ENCODE data around the gene ARHGAP22.
"Not testable (repeated sequence)": the region's sequence is repeated elsewhere in the genome, so short reads cannot be mapped to it uniquely, and the experiment has no call there.

The ARHGAP22 gene

DNA sequence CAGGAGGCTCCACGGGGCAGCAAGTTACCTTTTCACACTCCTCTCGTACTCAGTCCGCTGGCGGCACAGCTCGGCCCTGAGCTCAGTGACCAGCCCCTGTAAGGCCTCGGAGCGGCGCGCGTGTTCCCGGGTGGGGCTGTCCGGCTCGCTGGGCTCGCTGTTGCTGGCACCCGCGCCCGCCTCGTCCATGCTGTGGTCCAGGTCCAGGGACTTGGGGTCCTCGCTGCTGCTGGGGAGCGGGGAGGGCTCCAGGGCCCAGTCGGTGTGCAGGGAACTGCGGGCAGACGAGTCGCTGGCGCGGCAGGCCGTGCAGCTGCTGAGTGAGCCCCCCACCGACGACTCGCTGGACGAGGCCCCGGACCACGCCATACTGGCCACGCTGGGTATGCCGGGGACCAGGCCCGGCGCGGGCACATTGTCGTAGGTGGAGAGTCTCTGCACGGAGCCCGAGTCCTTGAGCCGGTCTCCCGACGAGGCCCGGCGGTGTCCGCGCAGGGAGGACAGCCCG is 154.6 kb downstream of the ARHGAP22 start:
- DNase-seq (ENCODE audit: low spot score): no peak

DNA sequence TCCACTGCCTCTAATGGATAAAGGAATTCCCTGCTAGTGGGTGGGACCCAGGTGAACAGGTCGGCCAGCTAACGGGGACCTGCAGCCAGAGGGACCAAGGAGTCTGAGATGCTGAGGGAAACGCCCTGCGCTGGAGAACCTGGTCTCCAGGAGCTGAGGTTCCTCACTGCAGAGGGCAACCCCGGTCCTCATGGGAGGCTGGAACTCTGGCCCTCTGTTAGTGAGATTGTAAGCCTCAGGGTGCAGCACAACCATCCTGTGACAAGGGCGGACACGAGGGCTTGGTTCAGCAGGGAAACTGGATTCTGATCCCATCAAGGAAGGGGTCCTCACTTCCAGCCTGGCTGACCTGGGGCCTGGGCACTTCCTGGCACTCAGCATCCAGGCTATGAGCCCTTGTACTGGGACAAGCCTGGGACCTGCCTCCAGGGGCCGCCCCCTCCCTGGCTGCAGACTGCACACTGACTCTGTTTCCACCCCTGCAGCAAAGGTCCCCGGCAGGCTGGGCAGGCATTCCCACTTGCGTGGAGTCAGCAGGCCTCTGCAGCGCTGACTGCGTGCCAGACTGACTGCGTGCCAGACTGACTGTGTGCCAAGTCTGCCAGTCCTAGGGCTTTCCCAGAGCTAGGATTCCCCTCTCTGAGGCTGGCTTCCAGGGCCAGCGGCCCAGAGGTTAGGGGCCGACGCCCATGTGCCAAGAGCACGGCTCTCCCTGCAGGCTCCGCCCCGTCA is 155.2 kb downstream of the ARHGAP22 start:
- no peak for DNase-seq (ENCODE audit: low spot score)

GRCh38 chr10:48448796-48449195 is 156.1 kb downstream of the ARHGAP22 start:
- DNase-seq (ENCODE audit: low spot score): no peak

GRCh38 chr10:48447356-48448215 is 157.3 kb downstream of the ARHGAP22 start:
- no peak for DNase-seq (ENCODE audit: low spot score)

- no peak for DNase-seq (ENCODE audit: low spot score)
Measured at GRCh38 chr10:48446785-48447184, 158.1 kb downstream of the ARHGAP22 start.

GRCh38 chr10:48445932-48446331 is 158.9 kb downstream of the ARHGAP22 start:
- no peak for DNase-seq (ENCODE audit: low spot score)

- DNase-seq (ENCODE audit: low spot score): no peak
Measured at GRCh38 chr10:48444861-48445841, 159.7 kb downstream of the ARHGAP22 start.

- DNase-seq (ENCODE audit: low spot score): no peak
Measured at GRCh38 chr10:48444266-48444665, 160.6 kb downstream of the ARHGAP22 start.

DNA sequence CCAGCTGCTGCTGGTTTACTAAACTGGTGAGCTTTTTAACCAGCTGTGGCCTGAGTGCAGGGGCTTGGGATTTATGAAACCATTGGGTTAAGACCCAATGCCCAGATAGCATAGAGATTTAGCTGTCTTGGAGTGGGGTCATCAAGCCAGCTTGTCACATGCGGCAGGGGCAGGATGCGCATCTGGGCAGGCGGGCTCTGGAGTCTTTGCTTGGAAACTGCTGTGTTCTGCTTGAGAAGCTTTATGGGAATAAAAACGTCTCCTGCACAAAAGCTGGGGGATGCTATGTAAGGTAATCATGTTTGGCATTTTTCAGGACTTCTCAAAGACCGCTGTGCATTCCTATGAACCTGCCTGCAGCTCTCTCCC is 162.1 kb downstream of the ARHGAP22 start:
- DNase-seq (ENCODE audit: low spot score): no peak

DNA sequence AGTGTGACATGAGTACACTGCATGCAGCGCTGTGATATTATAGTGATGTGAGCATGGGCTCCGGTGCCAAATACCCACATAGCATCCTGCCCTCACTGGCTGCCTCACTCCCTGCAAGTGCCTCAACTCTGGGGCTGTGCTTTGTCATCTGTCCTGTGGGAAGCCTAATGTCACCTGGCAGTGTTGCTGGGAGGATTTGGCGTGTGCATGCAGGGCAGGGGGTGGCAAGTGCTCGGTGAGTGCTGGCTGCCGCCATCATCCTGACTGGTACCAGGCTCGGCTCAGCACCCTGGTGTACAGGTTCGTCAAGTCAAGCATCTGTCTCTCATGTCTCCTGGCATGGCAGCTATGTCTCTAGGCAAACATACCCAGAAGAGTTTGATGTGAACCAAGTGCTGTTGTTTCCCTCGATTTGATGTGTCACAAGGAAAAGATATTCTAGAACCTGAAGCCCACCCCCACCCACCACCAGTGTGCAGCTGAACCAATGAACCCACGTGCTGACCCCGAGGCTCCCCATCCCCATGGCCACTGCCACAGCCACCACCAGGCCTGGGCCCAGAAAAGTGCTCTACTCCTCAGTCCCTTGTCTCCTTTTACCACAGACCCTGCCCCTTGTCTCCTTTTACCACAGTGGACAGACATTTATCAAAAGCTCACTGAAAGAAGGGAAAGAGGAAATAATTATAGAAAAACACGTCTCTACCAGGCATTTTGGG is 162.6 kb downstream of the ARHGAP22 start:
- DNase-seq (ENCODE audit: low spot score): no peak

GRCh38 chr10:48440771-48441170 is 164.1 kb downstream of the ARHGAP22 start:
- no peak for DNase-seq (ENCODE audit: low spot score)

DNA sequence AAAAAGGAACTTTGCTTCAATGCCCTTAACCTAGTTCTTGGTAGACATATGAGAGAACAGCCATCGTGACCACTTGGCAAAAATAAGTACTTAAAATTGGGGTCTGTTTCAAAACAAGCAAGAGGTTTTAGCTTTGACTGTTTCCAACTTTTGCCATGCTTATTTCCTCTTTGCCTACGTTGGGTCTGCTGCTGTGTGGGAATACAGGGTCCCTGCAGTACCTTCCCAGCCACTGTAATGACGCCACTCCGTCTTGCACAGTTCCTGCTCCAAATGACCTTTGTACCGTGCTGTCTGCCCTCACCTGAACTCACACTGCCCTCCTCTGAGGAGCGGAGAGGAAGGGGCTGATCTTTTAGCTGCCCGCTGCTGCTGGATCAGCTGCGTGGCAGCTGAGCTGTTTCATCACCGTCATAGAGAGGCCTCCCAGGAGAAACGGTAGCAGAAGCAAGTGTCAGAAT is 165.3 kb downstream of the ARHGAP22 start:
- DNase-seq (ENCODE audit: low spot score): no peak

GRCh38 chr10:48439031-48439430 is 165.8 kb downstream of the ARHGAP22 start:
- DNase-seq (ENCODE audit: low spot score): no peak

DNA sequence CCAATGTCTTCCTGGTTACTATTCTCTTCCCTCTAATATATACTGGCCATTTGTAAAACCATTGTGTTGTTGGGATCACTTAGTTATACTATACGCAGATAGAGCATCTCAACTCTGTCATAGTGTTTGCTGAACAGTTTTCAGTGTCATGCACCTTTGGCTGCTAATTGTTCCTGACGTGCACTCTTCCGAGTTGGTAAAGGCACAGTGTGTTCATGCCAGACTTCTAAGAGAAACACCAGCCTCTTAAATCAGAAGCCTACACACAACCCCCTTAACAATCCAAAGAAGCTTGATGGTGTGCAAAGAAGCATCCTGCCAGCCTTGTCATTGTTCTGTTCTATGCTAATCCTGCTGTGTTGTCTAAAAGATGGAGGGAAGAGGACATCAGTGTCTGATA is 167.3 kb downstream of the ARHGAP22 start:
- DNase-seq (ENCODE audit: low spot score): no peak

DNA sequence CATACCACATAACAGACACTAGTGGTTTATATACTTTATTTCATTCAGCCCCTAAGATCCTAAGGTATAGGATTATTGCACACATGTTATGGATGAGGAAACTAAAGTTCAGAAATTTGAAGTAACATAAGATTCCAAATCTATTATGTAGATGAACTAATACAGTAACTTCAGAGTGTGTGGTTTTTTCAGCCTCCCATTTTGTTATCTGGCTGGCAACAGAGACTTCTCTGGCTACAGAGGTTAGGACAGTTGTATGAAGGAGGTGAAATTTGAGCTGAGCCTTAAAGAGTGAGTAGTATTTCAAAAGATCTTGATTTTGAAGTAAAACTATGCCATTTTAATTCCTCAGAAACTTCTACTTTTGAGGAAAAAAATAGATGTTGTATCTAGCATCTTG is 173.0 kb downstream of the ARHGAP22 start:
- DNase-seq (ENCODE audit: low spot score): no peak

DNA sequence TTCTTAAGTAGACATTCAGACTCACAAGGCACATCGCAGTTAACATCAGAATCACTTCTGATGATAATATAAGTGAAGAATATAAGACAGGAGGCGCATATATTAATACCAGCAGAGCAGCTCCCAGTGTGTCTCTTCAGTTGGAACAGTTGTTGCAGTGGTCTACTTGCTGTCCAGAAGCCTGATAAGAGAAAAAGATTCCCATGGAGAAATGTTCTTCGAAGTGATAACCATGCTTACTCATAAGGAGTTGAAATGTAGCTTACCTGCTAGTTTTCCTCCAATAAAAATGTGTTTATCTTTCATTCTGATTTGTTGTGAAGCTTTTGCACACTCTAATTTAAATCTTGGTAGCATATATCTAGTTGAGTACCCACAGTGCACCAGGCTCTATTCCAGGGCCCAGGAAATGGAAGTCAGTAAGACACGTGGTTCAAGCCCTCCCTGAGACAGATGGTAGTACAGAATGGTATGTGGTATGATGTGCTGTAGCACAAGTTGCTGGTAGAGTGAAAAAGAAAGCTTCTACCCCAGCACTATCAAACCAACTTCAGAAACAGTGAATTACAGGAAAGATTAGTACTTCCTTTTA is 174.4 kb downstream of the ARHGAP22 start:
- no peak for DNase-seq (ENCODE audit: low spot score)

DNA sequence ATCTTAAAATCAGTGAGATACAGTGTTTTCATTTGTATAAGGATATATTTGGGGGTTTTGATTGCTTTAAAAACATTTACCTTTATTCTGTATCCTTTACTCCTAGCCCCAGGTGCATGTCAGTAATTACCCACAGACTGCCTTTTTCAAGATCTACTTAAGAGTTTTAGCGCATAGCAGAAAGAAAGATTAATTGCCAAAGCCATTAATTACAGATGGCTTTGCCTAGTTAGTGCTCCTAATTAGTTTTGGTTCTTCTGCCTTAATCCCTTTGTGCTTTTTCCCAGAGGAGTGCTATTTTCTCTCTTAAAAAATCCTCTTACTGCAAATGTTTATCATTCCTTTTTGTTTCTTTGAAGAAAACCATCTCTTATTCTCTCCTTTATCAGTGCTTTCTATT is 175.6 kb downstream of the ARHGAP22 start:
- DNase-seq (ENCODE audit: low spot score): no peak

GRCh38 chr10:48428896-48429295 is 176.0 kb downstream of the ARHGAP22 start:
- DNase-seq (ENCODE audit: low spot score): no peak

DNA sequence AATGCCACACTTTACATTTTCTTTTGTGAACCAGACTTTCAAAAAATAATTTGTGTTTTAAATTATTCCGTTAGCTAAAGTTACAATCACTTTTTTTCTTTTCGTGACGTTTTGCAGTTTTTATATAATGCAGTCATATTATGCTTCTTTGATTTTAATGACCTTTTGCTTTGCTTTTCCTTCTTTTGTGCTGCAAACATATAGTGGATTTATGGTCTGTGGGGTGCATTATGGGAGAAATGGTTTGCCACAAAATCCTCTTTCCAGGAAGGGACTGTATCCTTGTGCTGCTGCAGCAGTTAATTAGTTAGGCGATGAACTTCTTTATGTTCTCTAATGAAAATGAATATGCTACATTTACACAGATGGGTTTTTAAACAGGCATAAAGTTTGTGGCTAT is 181.0 kb downstream of the ARHGAP22 start:
- DNase-seq (ENCODE audit: low spot score): no peak

GRCh38 chr10:48421862-48422261 is 183.0 kb downstream of the ARHGAP22 start:
- not testable (repeated sequence) for DNase-seq (ENCODE audit: low spot score)

- DNase-seq (ENCODE audit: low spot score): no peak
Measured at GRCh38 chr10:48419714-48420113, 185.2 kb downstream of the ARHGAP22 start.

All from CD4-positive, alpha-beta T cell treated with Interleukin-15 for 4 hours (primary cell).